Measurements from ENCODE around the gene RPL15.
A peak's percentile ranks its signal among the peaks of the same experiment; 100 is the strongest.

RPL15 gene

GRCh38 chr3:23931597-23931996 is 14.7 kb downstream of the RPL15 start:
- DNase-seq (ENCODE audit: low read depth), result no peak

GRCh38 chr3:23932571-23932970 is 15.6 kb downstream of the RPL15 start:
- no peak for DNase-seq (ENCODE audit: low read depth)

DNA sequence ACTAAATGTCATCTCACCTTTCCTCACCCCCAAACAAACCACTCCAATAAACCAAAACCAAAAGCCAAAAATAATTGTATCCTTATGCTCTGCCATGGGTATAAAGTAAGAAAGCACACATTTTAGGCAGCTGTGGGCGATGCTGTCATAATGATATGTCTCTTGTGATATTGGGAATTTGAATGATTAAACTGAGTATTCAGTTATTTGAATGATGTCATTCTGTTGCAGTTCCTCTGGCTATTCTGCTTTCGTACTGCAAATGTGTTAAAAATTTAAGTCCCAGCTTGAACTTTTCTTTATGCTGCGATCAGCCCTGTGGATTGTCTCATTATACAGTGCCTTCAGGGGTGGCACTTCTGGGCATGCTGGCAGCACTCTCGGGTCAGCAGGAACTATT is 17.3 kb downstream of the RPL15 start:
- no peak for DNase-seq (ENCODE audit: low read depth)

DNA sequence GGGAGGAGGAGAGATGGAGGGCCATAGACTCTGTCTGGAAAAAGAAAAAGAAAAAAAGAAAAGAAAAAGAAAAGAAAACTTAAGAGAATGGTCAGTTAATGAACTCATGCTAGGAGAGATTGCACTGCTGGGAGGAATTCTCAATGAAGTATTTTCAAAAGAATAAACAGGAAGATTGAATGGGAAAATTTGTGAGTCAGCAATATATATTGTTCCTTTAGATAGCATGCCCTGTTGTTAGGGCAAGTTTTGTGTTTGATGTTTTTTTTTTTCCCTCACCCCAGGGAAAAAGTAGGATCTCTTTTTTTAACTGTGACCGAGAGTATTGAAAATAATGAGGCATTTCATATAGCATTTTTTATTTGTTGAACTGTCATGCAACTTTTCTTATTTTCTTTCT is 20.4 kb downstream of the RPL15 start:
- no peak for DNase-seq (ENCODE audit: low read depth)

DNA sequence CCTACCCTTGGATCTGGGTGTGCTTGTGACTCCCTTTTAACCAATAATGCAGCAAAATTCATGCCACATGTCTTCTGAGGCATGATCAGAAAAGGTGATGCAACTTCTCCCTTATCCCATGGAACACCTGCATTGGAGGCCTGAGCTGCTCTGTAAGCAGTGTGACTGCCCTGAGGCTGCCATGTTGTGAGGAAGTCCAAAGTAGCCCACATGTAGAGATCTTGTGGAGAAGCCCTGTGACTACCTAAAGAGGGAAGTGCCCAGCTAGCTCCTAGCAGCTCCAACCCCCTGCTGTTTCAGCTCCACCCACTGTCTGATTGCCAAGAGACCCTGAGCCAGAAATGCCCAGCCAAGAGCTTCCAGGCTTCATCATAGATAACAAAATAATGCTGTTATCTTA is 21.8 kb downstream of the RPL15 start:
- DNase-seq (ENCODE audit: low read depth), result no peak

DNA sequence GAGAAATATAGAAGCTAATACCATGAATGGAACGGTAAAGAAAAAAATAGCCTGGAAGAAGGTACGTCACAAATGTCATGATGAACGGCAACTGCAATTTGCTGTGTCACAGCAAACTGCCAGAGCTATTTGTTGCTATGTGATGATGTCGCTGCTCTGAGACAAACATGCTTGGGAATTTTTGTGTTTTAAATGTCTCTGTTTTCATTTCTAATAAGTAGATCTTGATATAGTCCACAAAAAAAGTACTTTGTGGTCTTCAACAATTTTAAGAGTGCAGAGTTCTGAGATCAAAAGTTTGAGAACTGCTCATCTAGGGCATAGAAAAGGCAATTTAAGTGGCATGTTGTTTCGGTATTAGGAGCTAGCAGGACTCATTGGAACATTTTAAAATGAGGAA is 23.8 kb downstream of the RPL15 start:
- DNase-seq (ENCODE audit: low read depth), result no peak

DNA sequence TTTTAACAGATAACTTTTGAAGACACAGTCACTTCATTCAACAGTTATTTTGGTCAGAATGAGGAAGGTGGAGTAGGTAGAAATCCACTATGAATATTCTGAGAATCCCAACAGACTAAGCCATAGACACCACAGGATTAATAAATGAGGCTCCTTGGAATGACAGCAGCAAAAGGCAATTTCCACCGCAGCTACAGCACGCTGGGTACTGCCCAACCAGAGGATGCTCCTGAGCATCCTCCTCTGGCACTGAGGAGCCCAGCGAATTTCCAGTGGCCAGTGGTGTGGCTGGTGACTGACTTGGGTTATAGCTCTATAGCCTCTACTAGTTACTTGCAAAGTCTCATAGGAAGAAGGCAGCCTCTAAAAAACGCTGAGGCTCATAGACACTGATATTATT is 24.5 kb downstream of the RPL15 start:
- DNase-seq (ENCODE audit: low read depth), result no peak

GRCh38 chr3:23942546-23942945 is 25.6 kb downstream of the RPL15 start:
- no peak for DNase-seq (ENCODE audit: low read depth)

GRCh38 chr3:23944007-23944783 is 27.3 kb downstream of the RPL15 start:
- DNase-seq (ENCODE audit: low read depth), result no peak

GRCh38 chr3:23944861-23945662 is 28.1 kb downstream of the RPL15 start, which contains the start of gene NR1D2:
Gene NR1D2, plus strand, starts transcription at chr3:23945286. Its CDS starts 293 bp downstream, at chr3:23945579.
- DNase-seq (ENCODE audit: low read depth), result no peak

- no peak for DNase-seq (ENCODE audit: low read depth)
Measured at GRCh38 chr3:23945663-23945912, 28.7 kb downstream of the RPL15 start.

DNA sequence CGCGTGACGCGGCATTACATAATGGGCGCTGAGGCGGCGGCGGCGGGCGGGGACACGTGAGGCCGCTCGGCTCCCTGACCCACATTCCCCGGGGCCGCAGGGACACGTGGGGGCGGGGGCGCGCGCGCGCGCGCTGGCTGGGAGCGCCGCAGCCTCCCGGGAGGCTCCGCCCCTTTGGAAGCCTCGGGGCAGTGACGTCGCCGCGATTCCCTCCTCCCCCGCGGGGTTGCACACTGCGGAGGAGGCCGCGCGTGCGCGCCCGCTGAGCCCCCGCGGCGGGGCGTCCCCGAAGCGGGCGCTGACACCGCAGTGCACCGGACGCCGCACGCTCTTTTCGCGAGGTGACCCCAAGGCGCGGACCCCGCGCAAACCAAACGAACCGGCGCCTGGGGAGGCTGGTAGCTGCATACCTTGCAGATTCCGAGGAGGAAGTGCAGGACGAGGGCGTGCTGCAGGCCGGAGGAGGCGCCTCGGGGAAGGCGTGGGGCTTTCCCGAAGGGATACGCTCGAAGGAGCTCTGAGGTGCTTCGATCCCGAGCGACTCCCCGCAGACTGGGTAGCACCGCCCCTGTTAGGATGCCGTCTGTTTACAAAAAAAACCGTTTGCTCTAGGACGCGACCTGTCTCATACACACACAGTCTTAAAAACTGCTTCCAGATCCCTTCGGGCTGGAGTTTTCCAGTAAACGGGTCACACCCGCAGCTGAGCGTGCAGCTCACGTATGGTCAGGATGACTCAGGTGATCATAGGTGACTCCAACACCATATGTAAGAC is 29.2 kb downstream of the RPL15 start:
- peak; percentile 89 for DNase-seq (ENCODE audit: low read depth)

DNA sequence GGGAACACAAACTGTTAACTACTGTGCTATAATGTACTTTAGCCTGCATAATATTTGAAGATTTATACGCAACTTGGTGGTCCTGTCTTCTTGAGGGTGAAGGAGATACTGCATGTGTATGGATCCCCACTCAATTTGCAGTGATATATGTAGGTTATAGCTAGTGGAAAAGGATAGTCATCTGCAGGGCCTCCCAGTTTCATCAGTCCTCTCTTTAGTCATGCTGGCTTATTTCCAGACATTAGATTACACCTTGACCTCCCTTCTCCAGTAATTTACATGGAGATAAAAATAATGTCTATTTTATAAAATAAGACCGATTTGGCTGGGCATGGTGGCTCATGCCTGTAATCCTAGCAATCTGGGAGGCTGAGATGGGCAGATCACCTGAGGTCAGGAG is 31.8 kb downstream of the RPL15 start:
- DNase-seq (ENCODE audit: low read depth), result no peak

GRCh38 chr3:23949784-23950183 is 32.9 kb downstream of the RPL15 start:
- no peak for DNase-seq (ENCODE audit: low read depth)

DNA sequence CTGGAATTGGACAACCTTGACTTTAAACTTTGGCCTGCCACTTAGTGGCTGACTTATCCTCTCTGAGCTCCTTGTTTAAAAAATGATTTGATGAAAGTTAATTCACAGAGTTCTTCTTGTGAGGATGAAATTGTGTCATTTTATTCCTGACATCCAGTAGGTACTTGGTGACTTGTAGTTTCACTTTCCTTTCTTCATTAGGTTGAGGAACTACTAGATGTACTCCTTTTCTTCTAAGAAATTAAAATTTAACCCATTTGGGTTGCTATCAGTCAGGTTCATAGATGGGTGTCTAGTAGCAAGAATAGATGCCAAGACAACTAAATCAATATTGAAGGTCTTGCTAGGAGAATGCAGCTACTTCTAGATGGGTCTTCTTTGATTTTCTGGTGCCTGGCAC is 33.4 kb downstream of the RPL15 start:
- DNase-seq (ENCODE audit: low read depth), result no peak

DNA sequence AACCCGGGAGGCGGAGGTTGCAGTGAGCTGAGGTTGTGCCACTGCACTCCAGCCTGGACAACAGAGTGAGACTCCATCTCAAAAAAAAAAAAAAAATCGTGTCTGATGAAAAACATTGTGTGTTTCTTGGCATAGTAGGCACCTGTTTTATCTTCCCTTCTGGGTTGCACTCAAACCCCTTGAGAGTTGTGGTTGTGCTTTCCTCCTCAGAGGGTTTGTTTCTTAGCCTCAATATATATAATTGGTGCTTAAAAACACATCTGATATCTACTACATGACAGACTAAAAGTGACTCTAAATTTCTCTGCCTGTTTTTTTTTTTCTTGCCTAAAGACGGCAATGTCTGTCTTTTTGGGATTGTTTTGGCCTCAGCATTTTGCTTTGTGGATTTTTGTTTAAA is 35.7 kb downstream of the RPL15 start:
- no peak for DNase-seq (ENCODE audit: low read depth)

GRCh38 chr3:23953523-23953922 is 36.6 kb downstream of the RPL15 start:
- DNase-seq (ENCODE audit: low read depth), result no peak

DNA sequence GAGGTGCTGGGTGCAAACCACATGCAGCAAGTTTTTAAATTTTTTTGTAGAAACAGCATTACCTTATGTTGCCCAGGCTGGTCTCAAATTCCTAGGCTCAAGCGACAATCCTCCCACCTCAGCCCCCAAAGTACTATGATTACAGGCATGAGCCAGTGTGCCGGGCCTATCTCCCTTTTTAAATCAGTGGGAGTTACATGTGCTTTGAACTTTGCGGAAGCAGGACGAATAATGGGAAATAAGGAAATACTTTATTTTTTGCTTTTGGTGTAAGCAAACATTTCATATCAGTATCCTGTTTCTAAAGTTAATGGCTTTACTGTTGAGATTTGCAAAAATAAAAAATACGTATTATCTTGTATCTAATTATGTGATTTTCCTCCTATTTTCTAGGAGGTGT is 37.2 kb downstream of the RPL15 start:
- DNase-seq (ENCODE audit: low read depth), result no peak

GRCh38 chr3:23956701-23957100 is 39.8 kb downstream of the RPL15 start:
- DNase-seq (ENCODE audit: low read depth), result no peak

GRCh38 chr3:23959135-23959900 is 42.4 kb downstream of the RPL15 start:
- no peak for DNase-seq (ENCODE audit: low read depth)

- DNase-seq (ENCODE audit: low read depth), result no peak
Measured at GRCh38 chr3:23960649-23961048, 43.7 kb downstream of the RPL15 start.

GRCh38 chr3:23961066-23961465 is 44.1 kb downstream of the RPL15 start:
- no peak for DNase-seq (ENCODE audit: low read depth)

All from fibroblast of the conjunctiva (primary cell).